OCI-LY1 (cell line): ENCODE measurements around the gene ARL15.

Experiments used
- EZH2 ChIP-seq: fragments of 200-600 bp; sonication (generic), shearing (Covaris generic); IDR thresholded peaks from 2 replicates; pipeline ENCODE4 v1.8.0; 2017; ENCODE audit warnings: borderline replicate concordance, mixed run types, mild to moderate bottlenecking, antibody characterized with exemption, low read length, moderate library complexity, mixed read lengths
- TF ChIP-seq, protein P1 (sequence below): fragments of 200-600 bp; sonication (generic), shearing (Covaris generic); IDR thresholded peaks from 2 replicates; pipeline ENCODE4 v1.5.1; 2017; ENCODE audit warnings: mild to moderate bottlenecking, antibody characterized with exemption, low read length, moderate library complexity, mixed read lengths

DNA sequence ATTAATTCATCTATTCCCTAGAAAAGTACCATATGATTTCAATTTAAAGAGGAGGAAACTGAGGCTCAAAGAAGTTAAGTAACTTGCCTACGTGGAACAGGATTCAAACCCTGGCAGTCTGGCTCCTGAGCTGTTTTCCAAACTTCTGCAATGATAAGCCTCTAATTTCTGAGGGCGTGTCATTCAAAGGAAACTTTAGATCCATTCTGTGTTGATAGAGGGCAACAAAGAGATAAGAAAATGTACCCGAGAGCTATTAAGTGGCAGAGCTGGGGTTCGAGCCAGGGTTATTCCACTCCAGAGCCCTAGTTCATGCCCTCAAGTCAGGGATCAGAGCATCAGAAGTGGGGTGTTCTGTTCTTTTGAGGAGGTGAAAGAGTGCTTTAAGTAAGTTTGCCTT lies 131.4 kb downstream of the ARL15 start:
- TF ChIP-seq, protein P1, sequence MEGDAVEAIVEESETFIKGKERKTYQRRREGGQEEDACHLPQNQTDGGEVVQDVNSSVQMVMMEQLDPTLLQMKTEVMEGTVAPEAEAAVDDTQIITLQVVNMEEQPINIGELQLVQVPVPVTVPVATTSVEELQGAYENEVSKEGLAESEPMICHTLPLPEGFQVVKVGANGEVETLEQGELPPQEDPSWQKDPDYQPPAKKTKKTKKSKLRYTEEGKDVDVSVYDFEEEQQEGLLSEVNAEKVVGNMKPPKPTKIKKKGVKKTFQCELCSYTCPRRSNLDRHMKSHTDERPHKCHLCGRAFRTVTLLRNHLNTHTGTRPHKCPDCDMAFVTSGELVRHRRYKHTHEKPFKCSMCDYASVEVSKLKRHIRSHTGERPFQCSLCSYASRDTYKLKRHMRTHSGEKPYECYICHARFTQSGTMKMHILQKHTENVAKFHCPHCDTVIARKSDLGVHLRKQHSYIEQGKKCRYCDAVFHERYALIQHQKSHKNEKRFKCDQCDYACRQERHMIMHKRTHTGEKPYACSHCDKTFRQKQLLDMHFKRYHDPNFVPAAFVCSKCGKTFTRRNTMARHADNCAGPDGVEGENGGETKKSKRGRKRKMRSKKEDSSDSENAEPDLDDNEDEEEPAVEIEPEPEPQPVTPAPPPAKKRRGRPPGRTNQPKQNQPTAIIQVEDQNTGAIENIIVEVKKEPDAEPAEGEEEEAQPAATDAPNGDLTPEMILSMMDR, result no peak
- TF ChIP-seq EZH2, result no peak
